Measurements from ENCODE around the gene VWA8. TPM values are rescaled to one million over a fixed set of nuclear protein-coding genes. Genes with fewer than 3 reads are reported as not detected.

VWA8 gene
- total RNA-seq, 1 donor from 2014 or later, result 14.6 TPM

- peak; percentile 5 for DNase-seq (ENCODE audit: low read depth)
- Histone ChIP-seq H3K36me3 (ENCODE audit: control insufficient read depth, insufficient read depth, low read length) (no peaks in the 10 kb centered on the region), H3K27me3 (ENCODE audit: control insufficient read depth, insufficient read depth, low read length) (no peaks in the 10 kb centered on the region), H3K4me3 (ENCODE audit: low read depth, low read length) (no peak overlapping the region)
- TF ChIP-seq, protein P1, sequence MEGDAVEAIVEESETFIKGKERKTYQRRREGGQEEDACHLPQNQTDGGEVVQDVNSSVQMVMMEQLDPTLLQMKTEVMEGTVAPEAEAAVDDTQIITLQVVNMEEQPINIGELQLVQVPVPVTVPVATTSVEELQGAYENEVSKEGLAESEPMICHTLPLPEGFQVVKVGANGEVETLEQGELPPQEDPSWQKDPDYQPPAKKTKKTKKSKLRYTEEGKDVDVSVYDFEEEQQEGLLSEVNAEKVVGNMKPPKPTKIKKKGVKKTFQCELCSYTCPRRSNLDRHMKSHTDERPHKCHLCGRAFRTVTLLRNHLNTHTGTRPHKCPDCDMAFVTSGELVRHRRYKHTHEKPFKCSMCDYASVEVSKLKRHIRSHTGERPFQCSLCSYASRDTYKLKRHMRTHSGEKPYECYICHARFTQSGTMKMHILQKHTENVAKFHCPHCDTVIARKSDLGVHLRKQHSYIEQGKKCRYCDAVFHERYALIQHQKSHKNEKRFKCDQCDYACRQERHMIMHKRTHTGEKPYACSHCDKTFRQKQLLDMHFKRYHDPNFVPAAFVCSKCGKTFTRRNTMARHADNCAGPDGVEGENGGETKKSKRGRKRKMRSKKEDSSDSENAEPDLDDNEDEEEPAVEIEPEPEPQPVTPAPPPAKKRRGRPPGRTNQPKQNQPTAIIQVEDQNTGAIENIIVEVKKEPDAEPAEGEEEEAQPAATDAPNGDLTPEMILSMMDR (IDR thresholded peaks at IDR 0.05; ENCODE audit: insufficient read depth, low read length, poor library complexity, severe bottlenecking), result no peak
Measured at GRCh38 chr13:41742917-41743552, 217.9 kb downstream of the VWA8 start.

GRCh38 chr13:41740479-41740878 lies 220.4 kb downstream of the VWA8 start:
- TF ChIP-seq, protein P1 (IDR thresholded peaks at IDR 0.05; ENCODE audit: insufficient read depth, low read length, poor library complexity, severe bottlenecking), result no peak
- no peak overlapping the region for H3K4me3 ChIP-seq (ENCODE audit: low read depth, low read length)
- no peak for DNase-seq (ENCODE audit: low read depth)
- no peaks in the 10 kb centered on the region for H3K27me3 ChIP-seq (ENCODE audit: control insufficient read depth, insufficient read depth, low read length)
- no peaks in the 10 kb centered on the region for H3K36me3 ChIP-seq (ENCODE audit: control insufficient read depth, insufficient read depth, low read length)

- Histone ChIP-seq H3K27me3 (ENCODE audit: control insufficient read depth, insufficient read depth, low read length) (no peaks in the 10 kb centered on the region), H3K36me3 (ENCODE audit: control insufficient read depth, insufficient read depth, low read length) (no peaks in the 10 kb centered on the region), H3K4me3 (ENCODE audit: low read depth, low read length) (no peak overlapping the region)
- no peak for DNase-seq (ENCODE audit: low read depth)
- TF ChIP-seq, protein P1 (IDR thresholded peaks at IDR 0.05; ENCODE audit: insufficient read depth, low read length, poor library complexity, severe bottlenecking), result no peak
Measured at GRCh38 chr13:41722684-41723535, 238.0 kb downstream of the VWA8 start.

DNA sequence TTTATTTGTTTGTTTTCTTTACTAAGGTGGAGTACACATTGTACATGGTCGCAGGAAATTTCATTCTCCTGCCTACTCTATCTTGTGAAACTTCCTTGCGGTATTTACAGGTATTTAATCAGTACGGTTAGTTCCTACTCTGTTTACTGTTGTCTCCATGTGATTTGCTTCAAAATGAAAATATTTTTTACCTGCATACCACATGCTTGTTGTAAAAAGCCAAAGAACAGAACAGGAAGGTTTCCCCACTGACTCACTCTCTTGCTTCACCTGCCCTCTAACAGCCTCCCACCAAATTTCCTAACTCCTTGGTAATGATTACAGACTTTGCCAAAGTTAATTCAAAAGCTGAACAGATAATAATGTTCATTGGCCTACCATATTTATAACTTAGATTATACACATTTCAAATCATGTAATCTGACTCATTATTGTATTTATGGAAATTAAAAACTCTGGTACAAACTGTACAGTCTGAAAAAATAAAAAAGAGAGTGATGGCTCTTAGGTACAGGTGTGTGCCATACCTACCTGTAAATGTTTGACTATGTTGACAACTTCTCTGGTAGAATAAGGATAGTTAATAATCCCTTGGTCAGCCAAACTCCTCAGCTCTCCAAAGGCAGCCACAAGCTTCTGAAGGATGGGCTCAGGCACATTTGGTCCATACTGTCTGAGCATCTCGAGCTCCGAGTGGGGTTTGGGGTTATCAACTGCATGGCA lies 239.9 kb downstream of the VWA8 start:
- no peaks in the 10 kb centered on the region for H3K27me3 ChIP-seq (ENCODE audit: control insufficient read depth, insufficient read depth, low read length)
- no peak overlapping the region for H3K4me3 ChIP-seq (ENCODE audit: low read depth, low read length)
- DNase-seq (ENCODE audit: low read depth), result no peak
- TF ChIP-seq, protein P1 (IDR thresholded peaks at IDR 0.05; ENCODE audit: insufficient read depth, low read length, poor library complexity, severe bottlenecking), result no peak
- H3K36me3 ChIP-seq (ENCODE audit: control insufficient read depth, insufficient read depth, low read length), result no peaks in the 10 kb centered on the region

GRCh38 chr13:41716236-41716635 lies 244.7 kb downstream of the VWA8 start:
- no peaks in the 10 kb centered on the region for H3K27me3 ChIP-seq (ENCODE audit: control insufficient read depth, insufficient read depth, low read length)
- no peak overlapping the region for H3K4me3 ChIP-seq (ENCODE audit: low read depth, low read length)
- TF ChIP-seq, protein P1 (IDR thresholded peaks at IDR 0.05; ENCODE audit: insufficient read depth, low read length, poor library complexity, severe bottlenecking), result no peak
- DNase-seq (ENCODE audit: low read depth), result no peak
- no peaks in the 10 kb centered on the region for H3K36me3 ChIP-seq (ENCODE audit: control insufficient read depth, insufficient read depth, low read length)
